HT1080 (cell line): ENCODE data around the gene ZNF57. TPM values are rescaled to one million over a fixed set of nuclear protein-coding genes. Genes with fewer than 3 reads are reported as not detected.
A peak's percentile ranks its signal among the peaks of the same experiment; 100 is the strongest.
"Not testable (repeated sequence)": the region's sequence is repeated elsewhere in the genome, so short reads cannot be mapped to it uniquely, and the experiment has no call there.

ENCODE experiments used
- DNase-seq: peaks from one replicate; pipeline ENCODE4 v3.0.0-alpha.2; 2015; ENCODE audit warnings: low read depth
- polyA plus RNA-seq, 2 experiments: library from polyadenylated mRNA; depleted of rRNA; stranded (reverse); fragments of >200 nt; gene quantifications; 2 replicates each; pipeline ENCODE4 v1.2.3, GENCODE V29; 2015
- total RNA-seq: library from RNA; depleted of rRNA; stranded (reverse); fragments of >200 nt; shearing (Covaris generic); gene quantifications from 2 replicates; pipeline ENCODE4 v1.2.3, GENCODE V29; 2014; rRNA removed

ZNF57 gene
- not detected in 2 replicates for total RNA-seq
- polyA plus RNA-seq (2015; cell fraction: cytosol; rRNA removed), result 0.24 and 0.29 TPM in 2 replicates
- 0.67 and 0.75 TPM in 2 replicates for polyA plus RNA-seq (2015; cell fraction: nucleus; rRNA removed)

DNA sequence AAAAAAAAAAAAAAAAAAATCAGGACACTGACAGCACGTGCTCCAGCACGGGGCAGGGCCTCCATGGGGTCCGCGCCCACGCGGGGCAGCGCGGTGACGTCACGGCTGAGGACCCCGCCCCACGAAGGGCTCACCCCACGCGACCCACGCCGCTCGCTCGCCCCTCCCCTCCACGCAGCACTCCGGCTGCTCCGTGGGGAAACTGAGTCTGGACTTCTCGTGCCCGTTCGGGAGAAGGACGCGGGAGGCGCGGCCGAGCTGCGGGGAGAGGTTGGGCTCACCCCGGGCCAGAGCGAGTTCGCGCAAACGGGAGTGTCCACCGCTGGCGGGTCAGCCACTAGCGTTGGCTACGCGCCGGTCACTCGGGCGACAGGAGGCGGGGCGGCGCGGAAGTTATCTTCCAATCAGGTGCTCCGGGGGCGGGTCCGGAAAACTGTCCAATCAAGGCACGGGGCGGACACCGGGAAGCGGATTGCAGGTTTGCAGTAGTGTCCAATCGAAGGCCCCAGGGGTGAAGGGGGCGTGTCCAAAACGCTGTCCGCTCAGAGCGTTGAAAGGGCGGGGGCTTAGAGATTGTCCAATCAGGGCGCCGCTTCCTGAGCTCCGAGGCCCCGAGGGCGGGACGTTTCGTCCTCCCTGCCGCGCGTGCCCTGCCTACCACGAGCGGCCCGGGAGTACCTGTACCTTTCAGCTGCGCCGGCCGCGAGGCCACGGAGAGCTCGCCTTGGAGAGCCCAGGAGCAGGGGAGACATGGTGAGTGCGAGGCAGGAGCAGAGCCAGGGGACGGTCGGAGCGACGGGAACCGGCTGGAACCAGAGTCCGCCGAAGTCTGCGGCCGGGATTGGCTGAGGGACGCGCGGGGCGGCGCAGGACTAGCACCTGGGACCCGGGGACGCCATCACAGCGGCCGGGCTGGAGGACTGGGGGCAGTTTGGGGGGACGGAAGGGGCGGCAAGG is at the start of gene ZNF57:
Gene ZNF57 (plus strand): TSS at position 633 of the 957 bp plus-strand sequence. CDS start 118 bp downstream, at position 751.
- DNase-seq, result peak; percentile 17

DNA sequence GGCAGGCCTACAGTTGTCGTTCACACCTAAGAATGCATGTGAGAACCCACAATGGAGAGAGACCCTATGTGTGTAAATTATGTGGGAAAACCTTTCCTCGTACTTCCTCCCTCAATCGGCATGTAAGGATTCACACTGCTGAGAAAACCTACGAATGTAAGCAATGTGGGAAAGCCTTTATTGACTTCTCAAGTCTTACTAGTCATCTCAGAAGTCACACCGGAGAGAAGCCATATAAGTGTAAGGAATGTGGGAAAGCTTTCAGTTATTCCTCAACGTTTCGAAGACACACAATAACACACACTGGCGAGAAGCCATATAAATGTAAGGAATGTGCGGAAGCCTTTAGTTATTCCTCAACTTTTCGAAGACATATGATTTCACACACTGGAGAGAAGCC is 48.1 kb upstream of the ZNF57 start:
- DNase-seq, result no peak

DNA sequence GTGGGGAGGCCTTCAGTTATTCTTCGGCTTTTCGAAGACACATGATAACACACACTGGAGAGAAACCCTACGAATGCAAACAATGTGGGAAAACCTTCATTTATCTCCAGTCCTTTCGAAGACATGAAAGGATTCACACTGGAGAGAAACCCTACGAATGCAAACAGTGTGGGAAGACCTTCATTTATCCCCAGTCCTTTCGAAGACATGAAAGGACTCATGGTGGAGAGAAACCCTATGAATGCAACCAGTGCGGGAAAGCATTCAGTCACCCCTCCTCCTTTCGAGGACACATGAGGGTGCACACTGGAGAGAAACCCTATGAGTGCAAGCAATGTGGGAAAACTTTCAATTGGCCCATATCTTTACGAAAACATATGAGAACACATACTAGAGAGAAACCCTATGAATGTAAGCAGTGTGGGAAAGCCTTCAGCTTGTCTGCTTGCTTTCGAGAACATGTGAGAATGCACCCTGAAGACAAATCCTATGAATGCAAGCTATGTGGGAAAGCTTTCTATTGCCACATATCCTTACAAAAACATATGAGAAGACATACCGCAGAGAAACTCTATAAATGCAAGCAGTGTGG is 47.6 kb upstream of the ZNF57 start:
- no peak for DNase-seq

DNA sequence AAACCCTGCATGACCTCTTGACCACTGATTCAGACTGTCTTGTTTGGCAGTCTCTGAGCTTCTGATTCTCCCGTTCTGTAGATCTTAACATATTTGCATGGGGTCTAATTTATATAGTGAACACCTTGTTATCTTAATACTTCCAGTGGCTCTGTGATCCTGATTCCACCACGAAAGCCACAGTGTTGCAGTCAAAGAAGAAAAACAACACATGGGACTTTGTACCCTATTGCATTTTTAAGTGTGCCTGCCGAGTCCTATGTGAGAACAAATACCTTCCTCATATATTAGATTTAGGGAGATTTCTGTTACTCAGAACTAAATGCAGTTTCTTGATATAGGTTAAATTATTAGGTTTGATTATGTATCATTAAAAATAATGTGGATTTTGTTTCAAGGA is 45.9 kb upstream of the ZNF57 start:
- no peak for DNase-seq

DNA sequence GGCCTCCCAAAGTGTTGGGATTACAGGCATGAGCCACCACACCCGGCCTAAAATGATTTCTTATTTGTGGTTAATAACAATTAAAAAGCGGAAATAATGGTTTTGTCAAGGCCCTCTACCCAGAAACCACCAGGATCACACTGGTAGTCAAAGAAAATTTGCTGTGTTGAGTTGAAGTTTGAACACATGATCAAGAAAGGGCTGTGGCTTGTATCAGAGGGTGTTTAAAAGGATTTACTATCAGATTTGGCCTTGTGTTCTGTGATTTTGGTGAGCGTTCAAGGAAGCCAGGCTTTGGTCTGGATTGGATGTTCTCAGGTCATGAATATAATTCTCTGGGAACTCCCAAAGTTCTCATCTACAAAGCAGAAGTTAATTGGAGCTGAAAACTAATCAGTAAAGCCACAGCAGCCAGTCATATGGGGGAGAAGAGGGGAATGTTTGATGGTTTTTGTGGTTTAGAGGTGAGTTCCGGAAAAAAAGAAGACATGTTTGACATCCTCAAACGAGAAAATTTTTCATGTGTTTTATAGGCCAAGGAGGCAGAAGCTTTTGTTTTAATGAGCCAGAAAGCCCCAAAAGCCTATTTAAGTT is 44.2 kb upstream of the ZNF57 start:
- no peak for DNase-seq

DNA sequence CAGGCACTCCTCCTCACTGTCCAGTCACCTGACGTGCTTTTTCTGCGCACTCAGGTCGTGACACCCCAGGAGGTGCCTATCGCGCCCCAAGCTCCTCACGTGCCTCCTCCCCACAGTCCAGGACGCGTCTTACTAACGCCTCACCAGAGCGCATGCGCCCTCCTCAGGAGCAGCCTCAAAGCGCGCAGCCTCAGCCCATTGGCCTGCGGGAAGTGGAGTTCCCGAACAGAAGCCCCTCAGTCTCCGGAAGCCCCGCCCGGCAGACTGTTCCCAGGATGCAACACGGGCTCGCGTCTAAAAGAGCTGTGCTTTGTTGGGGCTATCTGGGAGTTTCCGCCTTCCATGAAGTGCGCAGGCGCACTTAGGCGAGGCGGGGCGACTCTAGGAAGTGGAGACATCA is 41.9 kb upstream of the ZNF57 start:
- no peak for DNase-seq

DNA sequence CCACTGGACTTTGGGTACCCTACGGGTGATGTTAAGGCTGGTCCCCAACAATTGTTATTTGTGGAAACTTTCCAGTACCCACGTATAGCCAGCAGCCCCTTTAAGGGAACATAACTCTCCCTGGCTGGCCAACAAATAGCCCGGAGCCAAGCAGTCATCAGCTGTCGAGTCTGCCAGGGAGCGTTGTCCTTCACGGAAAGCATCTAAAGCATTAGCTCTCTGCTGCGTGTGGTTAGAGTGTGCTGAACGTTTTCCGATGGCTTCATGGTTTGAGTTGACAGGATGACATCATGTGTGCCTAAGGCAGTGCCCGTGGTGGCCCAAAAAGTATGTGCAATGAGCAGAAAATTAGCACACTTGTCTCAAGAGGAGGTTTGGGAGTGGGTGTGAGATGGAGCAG is 36.9 kb upstream of the ZNF57 start:
- no peak for DNase-seq

DNA sequence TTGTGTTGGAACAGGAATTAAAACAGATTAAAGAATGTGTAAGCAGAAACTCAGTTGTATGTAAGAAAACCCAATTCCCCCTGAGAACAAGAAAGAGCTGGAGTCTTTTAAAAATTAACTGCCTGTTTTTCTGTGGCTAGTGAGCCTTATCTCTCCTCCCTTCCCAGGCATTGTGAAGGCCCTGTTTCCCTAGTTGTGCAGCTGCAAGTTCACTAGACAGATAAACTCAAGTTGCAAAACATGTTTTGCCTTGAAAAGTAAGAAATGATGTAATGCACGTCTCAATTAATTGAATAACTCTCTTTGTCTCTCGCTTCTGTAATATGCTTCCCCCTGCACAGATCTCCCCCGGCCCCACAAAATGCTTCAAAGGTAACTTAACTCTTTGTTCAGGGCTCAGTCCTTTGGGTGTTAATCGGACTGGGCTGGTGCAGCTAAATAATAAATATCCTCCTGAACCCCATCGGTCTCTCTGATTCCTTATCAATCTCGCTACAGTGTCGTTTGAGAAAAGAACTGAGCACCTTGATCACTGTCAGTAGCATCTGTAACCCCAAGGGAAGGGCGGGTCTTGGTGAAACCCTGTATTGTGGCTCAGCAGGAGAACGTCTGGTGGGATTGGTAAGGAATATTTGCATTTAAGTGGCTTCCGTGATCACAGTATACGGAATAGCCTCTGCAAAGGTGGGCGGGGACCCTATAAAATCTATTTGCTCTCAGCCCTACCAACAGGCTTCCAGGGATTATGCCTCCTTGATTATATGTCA is 35.2 kb upstream of the ZNF57 start:
- DNase-seq, result no peak

DNA sequence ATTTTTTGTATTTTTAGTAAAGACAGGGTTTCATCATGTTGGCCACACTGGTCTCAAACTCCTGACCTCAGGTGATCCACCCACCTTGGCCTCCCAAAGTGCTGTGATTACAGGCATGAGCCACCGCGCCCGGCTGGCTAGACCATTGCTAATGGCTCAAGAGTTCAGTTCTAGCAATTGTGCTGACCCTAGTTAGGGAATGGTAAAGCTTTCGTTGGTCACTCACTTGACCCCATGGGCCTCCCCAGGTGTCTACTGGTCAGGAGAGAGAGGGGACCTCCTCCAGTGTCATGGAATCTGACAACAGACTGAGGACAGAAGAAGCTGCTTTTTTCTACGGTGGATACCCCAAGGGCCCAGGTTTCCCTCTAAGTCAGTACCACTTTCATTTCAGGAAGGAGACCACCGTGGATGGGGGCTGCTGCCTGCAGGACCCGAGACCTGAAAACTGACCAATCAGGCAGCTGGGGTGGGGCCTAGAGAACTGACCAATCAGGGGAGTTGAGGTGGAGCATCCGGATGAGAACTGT is 34.2 kb upstream of the ZNF57 start:
- no peak for DNase-seq

DNA sequence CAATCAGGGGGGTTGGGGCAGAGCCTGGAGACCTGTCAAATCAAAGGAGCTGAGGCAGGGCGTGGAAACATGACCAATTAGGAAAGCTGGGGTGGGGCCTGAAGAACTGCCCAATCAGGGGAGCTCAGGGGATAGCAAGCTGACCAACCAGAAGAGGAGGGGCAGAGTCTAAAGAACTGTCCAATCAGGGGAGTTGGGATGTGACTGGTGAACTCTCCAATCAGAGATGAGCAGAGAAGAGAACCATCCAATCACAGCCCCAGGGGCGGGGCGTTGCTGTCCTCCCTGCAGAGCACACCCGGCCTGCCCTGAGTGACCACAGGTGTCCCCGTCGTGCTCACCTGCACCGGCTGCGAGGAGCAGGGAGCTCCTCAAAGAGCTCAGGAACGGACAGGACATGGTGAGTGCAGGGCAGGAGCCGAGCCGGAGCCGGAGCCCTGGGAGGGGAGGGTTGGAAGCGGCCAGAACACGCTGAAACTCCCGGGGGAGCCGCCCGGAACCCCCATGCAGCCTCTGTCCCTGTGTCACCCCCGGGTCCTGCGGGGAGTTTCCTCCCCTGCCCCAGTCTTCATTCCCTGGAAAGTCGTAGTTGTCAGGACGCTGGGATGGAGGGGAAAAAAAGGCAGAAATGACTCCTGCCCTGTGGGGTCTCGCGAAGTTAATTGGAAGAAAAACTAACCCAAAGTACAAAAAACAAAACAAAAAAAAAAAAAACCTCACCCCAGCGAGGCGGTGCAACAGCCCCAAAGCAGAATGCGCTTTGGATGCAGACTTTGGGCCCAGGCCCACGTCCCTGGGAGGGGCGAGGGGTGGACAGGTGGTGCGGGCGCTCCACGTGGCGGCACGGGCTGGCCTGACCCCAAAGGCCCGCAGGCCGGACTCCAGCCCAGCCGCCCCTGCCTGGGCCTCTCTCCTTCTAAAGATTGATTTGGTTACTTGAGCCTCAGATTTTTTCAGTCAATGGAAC is 33.4 kb upstream of the ZNF57 start, which contains the start of gene ZNF556:
Gene ZNF556 (plus strand): TSS at position 311 of the 967 bp plus-strand sequence. CDS start 87 bp downstream, at position 398.
- peak; percentile 20 for DNase-seq

DNA sequence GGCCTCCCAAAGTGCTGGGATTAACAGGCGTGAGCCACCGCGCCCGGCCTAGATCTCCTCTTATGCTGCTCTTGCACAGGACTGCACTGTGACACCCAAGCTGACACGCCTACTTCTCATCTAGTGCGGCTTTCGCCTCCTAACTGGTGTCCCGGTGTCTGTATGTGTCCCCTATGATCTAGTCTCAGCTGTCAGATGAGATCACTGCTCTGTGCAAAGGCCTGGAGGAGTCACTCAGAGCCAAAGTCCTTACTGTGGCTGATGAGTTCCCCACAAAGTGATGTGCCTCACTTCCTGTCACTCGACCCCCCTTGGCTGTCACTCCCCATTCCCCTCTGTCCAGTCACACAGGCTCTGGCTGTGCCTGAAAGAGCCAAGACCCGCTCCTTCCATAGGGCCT is 31.1 kb upstream of the ZNF57 start:
- DNase-seq, result no peak

DNA sequence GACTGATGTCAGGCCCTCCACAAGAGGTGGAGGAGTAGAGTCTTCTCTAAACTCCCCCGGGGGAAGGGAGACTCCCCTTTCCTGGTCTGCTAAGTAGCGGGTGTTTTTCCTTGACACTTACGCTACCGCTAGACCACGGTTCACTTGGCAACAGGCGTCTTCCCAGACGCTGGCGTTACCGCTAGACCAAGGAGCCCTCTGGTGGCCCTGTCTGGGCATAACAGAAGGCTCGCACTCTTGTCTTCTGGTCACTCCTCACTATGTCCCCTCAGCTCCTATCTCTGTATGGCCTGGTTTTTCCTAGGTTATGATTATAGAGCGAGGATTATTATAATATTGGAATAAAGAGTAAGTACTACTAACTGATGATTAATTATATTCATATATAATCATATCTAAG is 28.6 kb upstream of the ZNF57 start:
- DNase-seq, result not testable (repeated sequence)

DNA sequence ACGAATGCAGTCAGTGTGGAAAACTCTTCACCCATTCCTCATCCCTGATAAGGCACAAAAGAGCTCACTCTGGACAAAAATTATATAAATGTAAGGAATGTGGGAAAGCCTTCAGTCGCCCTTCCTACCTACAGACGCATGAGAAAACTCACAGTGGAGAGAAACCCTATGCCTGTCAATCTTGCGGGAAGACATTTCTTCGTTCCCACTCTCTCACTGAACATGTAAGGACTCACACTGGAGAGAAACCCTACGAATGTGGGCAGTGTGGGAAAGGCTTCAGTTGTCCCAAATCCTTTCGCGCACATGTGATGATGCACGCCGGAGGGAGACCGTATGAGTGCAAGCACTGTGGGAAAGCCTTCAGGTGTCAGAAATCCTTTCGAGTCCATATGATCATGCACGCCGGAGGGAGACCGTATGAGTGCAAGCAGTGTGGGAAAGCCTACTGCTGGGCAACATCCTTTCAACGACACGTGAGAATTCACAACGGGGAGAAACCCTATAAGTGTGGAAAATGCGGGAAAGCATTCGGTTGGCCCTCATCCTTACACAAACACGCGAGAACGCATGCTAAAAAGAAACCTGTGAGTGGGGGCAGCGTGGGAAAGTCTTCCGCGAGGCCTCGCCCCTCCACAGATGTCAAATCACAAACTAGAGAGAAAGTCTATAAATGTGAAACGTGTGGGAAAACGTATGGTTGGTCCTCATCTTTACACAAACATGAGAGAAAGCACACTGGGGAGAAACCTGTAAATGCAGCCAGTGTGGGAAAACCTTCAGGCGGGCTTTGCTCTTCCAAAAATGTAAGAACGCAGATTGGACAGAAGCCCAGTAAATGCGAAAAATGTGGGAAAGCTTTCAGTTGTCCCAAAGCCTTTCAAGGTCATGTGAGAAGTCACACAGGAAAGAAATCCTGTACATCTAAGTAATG is 23.1 kb upstream of the ZNF57 start:
- DNase-seq, result no peak

DNA sequence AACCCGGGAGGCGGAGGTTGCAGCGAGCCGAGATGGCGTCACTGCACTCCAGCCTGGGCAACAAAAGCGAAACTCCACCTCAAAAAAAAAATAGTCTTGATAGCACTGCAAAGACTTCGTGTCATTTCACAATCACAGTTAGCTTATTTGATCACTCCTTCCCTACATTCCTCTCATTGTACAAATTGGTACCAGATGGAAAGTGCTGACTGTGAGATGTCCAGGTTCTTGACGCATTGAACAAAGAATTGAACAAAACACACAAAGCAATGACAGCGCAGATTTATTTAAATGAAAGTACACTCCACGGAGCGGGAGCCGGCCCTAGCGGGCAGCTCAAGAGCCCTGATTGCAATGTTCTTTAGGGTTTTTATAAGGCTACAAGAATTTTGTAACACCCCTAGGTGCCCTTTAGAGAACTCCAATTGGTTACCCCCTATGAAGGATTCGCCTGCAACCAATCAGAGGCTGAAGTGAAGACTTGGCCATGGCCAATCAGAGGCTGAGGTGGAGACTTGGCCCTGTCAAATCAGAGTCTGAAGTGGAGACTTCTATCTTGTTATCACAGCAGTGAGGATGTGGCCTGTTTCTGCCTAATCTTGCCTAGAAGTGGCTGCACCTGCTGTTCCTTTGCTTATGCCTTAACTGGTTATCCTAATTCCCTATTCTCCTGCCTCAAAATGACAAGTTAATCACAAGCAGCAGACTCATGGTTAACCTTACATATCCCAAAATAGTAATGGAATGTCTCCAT is 16.9 kb upstream of the ZNF57 start:
- no peak for DNase-seq

DNA sequence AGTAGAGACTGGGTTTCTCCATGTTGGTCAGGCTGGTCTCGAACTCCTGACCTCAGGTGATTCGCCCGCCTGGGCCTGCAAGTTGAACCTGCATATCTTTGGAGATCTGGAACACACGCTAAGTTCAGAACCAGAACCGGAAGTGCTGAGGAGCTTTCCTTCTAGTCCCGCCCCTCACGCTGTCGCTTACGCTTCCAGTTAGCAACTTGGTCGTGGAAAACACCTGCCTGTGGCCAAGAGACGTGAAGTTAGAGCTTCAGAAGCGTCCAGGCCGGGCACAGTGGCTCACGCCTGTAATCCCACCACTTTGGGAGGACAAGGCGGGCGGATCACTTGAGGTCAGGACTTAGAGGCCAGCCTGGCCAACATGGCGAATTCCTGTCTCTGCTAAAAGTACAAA is 15.0 kb upstream of the ZNF57 start:
- DNase-seq, result no peak

DNA sequence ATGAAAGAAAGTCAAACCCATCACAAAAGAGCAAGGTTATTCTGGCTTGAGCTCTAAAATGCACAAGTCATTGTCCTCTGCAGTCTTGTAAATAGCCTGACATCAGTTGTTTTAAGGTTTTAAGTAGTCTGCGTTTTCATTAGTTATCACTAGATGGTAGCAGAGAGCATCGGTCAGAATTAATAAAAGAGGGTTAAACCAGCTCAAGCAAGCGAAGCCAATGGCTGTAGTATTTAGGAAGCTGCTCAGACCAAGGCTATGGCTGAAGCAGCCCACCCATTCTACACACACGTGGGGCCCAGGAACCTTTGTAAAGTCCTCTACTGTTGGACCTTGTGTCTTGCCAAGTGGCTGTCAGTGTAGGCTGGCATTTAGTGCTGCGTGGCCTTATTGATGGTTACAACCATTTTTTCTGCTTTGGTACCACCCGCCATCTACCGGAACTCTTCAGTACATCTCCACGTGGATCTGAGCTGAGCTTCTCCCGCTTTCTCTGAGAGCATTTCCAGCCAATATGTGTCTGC is 13.3 kb upstream of the ZNF57 start:
- DNase-seq, result peak; percentile 30

DNA sequence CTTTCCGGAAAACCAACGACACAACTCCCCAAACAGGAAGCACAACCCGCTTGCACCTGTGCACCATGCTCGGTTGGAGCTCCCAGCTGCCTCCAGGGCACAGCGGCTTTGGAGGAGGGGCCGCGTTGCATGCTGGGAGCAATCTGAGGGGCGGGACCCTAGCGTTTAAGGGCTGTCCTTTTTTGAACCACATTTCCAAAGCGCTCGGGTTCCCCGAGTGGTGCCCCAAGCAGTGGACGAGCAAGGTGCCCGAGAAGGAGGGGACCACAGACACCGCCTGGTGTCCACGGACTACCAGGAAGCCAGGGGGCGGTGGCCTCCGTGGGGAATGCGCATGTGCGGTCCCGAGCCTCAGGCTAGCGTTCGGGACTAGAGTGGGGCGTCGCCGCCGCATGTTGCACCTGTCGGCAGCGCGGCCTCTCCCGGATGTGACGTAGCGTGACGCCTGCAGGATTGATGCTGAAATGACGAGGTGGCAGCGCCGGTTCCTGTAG is 11.9 kb upstream of the ZNF57 start:
- no peak for DNase-seq
